Epithelial cell of proximal tubule (primary cell): Measurements from ENCODE around the gene PPIP5K2. TPM values are rescaled to one million over a fixed set of nuclear protein-coding genes. Genes with fewer than 3 reads are reported as not detected.

ENCODE experiments used
- DNase-seq: peaks from one replicate; pipeline ENCODE4 v3.0.0-alpha.2; 2011; ENCODE audit warnings: low read depth
- H3K4me3 ChIP-seq: 2 replicates; pipeline ENCODE4 v1.5.1; 2011; ENCODE audit warnings: low read depth, mild to moderate bottlenecking, low read length
- total RNA-seq: library from RNA; depleted of rRNA; stranded (reverse); fragments of >200 nt; gene quantifications from 2 replicates; pipeline ENCODE4 v1.2.3, GENCODE V29; 2015
- TF ChIP-seq, protein P1 (sequence below): conservative IDR thresholded peaks from 2 replicates; pipeline ENCODE4 v1.5.1; 2012; ENCODE audit warnings: low read depth, mild to moderate bottlenecking, low read length

PPIP5K2 gene
- total RNA-seq, 1 donor from 2014 or later = 19.5 TPM

- no peak for DNase-seq
- TF ChIP-seq, protein P1, sequence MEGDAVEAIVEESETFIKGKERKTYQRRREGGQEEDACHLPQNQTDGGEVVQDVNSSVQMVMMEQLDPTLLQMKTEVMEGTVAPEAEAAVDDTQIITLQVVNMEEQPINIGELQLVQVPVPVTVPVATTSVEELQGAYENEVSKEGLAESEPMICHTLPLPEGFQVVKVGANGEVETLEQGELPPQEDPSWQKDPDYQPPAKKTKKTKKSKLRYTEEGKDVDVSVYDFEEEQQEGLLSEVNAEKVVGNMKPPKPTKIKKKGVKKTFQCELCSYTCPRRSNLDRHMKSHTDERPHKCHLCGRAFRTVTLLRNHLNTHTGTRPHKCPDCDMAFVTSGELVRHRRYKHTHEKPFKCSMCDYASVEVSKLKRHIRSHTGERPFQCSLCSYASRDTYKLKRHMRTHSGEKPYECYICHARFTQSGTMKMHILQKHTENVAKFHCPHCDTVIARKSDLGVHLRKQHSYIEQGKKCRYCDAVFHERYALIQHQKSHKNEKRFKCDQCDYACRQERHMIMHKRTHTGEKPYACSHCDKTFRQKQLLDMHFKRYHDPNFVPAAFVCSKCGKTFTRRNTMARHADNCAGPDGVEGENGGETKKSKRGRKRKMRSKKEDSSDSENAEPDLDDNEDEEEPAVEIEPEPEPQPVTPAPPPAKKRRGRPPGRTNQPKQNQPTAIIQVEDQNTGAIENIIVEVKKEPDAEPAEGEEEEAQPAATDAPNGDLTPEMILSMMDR = peak; percentile 73
- H3K4me3 ChIP-seq = peak overlapping the region; percentile 28
Observed at GRCh38 chr5:103224118-103224893, 104.2 kb downstream of the PPIP5K2 start.

- TF ChIP-seq, protein P1 = no peak
- H3K4me3 ChIP-seq = no peak overlapping the region
- DNase-seq = no peak
Observed at GRCh38 chr5:103224894-103225246, 104.8 kb downstream of the PPIP5K2 start.

GRCh38 chr5:103228061-103228460 is 108.0 kb downstream of the PPIP5K2 start:
- TF ChIP-seq, protein P1 = no peak
- DNase-seq = no peak
- H3K4me3 ChIP-seq = no peak overlapping the region

DNA sequence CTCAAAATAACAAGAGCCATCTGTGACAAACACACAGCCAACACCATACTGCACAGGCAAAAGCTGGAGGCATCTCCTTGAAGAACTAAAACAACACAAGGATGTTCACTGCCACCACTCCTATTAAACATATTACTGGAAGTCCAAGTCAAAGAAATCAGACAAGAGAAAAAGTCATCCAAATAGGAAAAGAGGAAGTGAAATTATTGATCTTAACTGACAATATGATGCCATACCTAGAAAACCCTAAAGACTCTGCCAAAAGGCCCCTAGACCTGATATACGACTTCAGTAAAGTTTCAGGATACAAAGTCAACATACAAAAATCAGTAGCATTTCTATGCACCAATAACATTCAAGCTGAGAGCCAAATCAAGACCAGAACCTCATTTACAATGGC is 108.5 kb downstream of the PPIP5K2 start:
- no peak for DNase-seq
- TF ChIP-seq, protein P1 = no peak
- no peak overlapping the region for H3K4me3 ChIP-seq

DNA sequence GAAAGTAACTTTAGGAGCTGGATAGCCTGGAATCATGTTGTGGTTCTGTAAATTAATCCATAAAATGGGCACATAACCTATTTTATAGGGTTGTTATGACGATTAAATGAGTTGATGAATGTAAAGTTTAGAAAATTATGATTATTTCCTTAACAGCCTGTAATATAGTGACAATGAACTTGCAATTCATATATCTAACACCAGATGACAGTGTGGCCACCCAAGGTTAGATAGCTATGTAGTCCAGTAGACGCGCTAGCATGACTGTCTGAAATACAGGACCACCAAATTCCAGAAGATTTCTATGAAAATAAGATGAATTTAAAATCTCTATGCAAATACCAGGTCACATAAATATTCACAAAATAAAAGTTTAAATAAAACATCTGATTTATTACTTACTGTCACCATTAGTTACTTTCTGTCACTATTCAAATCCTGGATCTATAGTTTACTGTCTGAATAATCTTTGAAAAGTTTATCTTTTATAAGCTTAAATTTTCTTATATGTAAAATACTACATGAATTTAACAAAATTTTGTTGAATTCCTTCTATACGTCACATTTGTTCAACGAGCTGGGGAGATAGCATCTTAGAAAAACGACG is 112.4 kb downstream of the PPIP5K2 start:
- TF ChIP-seq, protein P1 = peak; percentile 91
- H3K4me3 ChIP-seq = no peak overlapping the region
- no peak for DNase-seq

DNA sequence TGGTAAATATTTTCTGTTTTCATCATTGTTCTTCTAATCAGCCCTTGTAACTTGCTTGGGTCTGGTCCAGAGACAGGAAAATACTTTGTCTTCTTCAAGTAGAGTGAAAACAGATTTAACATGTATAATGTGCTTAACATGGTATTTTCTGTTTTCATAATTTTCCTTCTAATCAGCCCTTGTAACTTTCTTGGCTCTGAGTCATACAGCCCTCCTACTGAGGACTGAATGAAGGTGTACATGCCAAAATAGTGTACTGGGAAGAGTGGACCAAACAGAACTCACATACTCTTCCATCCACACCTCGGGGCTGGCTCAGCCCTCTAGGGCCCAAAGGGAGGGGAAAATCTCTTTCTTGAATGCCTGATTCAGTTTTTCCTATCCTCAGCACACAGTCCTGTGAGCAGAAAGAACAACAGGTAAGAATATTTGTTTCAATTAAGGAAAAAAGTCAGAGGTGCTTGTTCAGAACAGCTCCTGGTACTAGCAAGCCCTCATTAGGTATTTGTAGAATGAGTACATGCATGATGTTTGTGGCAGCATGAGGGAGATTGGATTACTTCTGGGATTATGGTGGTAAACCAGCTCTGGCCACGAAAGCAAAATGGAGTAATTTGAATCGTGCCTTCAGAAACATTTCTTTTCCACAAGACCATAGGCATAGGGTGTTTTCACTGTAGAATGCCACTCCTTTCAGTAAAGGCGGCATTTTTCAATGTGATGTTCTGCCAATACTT is 114.3 kb downstream of the PPIP5K2 start:
- no peak for DNase-seq
- TF ChIP-seq, protein P1 = no peak
- H3K4me3 ChIP-seq = no peak overlapping the region
